NB4 (cell line): ENCODE results near the gene MAPK8IP1.

Experiments used
- POLR2A ChIP-seq: IDR thresholded peaks from 2 replicates; pipeline ENCODE4 v1.6.1; 2011; ENCODE audit warnings: mild to moderate bottlenecking; ENCODE audit not compliant: insufficient read length; ENCODE audit errors: extremely low read depth
- TF ChIP-seq, protein P1 (sequence below): IDR thresholded peaks from one replicate; pipeline ENCODE4 v1.5.1; 2012; ENCODE audit warnings: low read depth, low read length

DNA sequence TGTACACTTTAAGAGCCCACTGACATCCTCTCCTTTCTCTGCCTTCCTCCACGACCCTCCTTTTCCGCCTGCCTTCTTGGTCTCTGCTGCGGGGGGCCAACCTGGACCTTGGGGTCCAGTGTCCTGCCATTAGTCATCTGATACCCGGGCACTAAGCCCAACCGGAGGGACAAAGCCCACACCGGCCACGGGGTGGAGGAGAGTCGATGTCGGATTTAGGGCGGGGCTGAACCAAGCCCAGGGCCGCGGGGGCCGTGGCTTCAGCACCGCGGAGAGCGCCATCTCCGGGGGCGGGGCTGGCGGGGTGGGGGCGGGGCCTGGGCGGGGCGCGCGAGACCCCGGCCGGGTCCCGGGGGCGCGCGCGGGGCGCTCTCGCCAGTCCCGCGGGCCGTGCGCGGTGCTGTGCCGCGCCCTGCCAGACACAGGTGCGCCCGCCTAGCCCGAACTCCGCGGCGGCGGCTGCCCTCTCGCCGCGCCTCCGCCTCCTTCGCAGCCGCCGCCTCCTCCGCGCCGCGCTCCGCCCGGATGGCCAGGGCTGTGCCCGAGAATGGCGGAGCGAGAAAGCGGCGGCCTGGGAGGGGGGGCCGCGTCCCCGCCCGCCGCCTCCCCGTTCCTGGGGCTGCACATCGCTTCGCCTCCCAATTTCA, at the start of gene MAPK8IP1:
- TF ChIP-seq, protein P1, sequence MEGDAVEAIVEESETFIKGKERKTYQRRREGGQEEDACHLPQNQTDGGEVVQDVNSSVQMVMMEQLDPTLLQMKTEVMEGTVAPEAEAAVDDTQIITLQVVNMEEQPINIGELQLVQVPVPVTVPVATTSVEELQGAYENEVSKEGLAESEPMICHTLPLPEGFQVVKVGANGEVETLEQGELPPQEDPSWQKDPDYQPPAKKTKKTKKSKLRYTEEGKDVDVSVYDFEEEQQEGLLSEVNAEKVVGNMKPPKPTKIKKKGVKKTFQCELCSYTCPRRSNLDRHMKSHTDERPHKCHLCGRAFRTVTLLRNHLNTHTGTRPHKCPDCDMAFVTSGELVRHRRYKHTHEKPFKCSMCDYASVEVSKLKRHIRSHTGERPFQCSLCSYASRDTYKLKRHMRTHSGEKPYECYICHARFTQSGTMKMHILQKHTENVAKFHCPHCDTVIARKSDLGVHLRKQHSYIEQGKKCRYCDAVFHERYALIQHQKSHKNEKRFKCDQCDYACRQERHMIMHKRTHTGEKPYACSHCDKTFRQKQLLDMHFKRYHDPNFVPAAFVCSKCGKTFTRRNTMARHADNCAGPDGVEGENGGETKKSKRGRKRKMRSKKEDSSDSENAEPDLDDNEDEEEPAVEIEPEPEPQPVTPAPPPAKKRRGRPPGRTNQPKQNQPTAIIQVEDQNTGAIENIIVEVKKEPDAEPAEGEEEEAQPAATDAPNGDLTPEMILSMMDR = no peak
- no peak for TF ChIP-seq POLR2A
